H9 (cell line): ENCODE results near the gene GAREM1. TPM values are rescaled to one million over a fixed set of nuclear protein-coding genes. Genes with fewer than 3 reads are reported as not detected.

Experiments used
- DNase-seq: peaks from one replicate; pipeline ENCODE4 v3.0.0-alpha.2; 2017
- H2AFZ ChIP-seq: one replicate; pipeline ENCODE4 v1.6.1; 2013; ENCODE audit warnings: mild to moderate bottlenecking, low read length, control low read depth, moderate library complexity
- H2AK5ac ChIP-seq: 2 replicates; pipeline ENCODE4 v1.6.1; 2013; ENCODE audit warnings: low read length, control low read depth, mixed read lengths; ENCODE audit not compliant: insufficient read length
- H2BK120ac ChIP-seq: one replicate; pipeline ENCODE4 v1.6.1; 2013; ENCODE audit warnings: low read depth, mild to moderate bottlenecking, low read length, control low read depth, inconsistent platforms; ENCODE audit not compliant: poor library complexity, severe bottlenecking
- H2BK12ac ChIP-seq: 2 replicates; pipeline ENCODE4 v1.6.1; 2013; ENCODE audit warnings: low read length, control low read depth, mixed read lengths, low read depth; ENCODE audit not compliant: insufficient read length
- H2BK15ac ChIP-seq: 2 replicates; pipeline ENCODE4 v1.6.1; 2013; ENCODE audit warnings: low read depth, low read length, control low read depth
- H2BK20ac ChIP-seq: one replicate; pipeline ENCODE4 v1.6.1; 2013; ENCODE audit warnings: low read depth, mild to moderate bottlenecking, low read length, control low read depth, inconsistent platforms; ENCODE audit not compliant: poor library complexity, severe bottlenecking
- H2BK5ac ChIP-seq: 2 replicates; pipeline ENCODE4 v1.6.1; 2013; ENCODE audit warnings: low read length, control low read depth, mixed read lengths; ENCODE audit not compliant: insufficient read length
- H3K14ac ChIP-seq: 2 replicates; pipeline ENCODE4 v1.6.1; 2013; ENCODE audit warnings: low read length, control low read depth; ENCODE audit not compliant: insufficient read depth
- H3K18ac ChIP-seq: 2 replicates; pipeline ENCODE4 v1.6.1; 2013; ENCODE audit warnings: low read depth, mild to moderate bottlenecking, mixed read lengths, low read length, control low read depth; ENCODE audit not compliant: insufficient read length
- H3K23ac ChIP-seq: 2 replicates; pipeline ENCODE4 v1.6.1; 2013; ENCODE audit warnings: low read length, control low read depth, mixed read lengths, low read depth; ENCODE audit not compliant: insufficient read length
- H3K23me2 ChIP-seq: 2 replicates; pipeline ENCODE4 v1.6.1; 2013; ENCODE audit warnings: low read depth, mild to moderate bottlenecking, mixed read lengths, low read length, control low read depth; ENCODE audit not compliant: insufficient read length, poor library complexity, severe bottlenecking
- H3K27ac ChIP-seq: 2 replicates; pipeline ENCODE4 v1.5.1; 2013; ENCODE audit warnings: low read length, control low read depth, mixed read lengths, low read depth; ENCODE audit not compliant: insufficient read length
- H3K27me3 ChIP-seq: 2 replicates; pipeline ENCODE4 v1.6.1; 2013; ENCODE audit warnings: low read length, control low read depth, inconsistent platforms; ENCODE audit not compliant: insufficient read depth
- H3K4ac ChIP-seq: 2 replicates; pipeline ENCODE4 v1.6.1; 2013; ENCODE audit warnings: low read depth, mild to moderate bottlenecking, control low read depth, inconsistent platforms, low read length, moderate library complexity
- H3K4me1 ChIP-seq: 2 replicates; pipeline ENCODE4 v1.6.1; 2013; ENCODE audit warnings: low read length, control low read depth, inconsistent platforms; ENCODE audit not compliant: insufficient read depth
- H3K4me2 ChIP-seq: 2 replicates; pipeline ENCODE4 v1.6.1; 2013; ENCODE audit warnings: low read length, control low read depth, mixed read lengths; ENCODE audit not compliant: insufficient read length, insufficient read depth
- H3K56ac ChIP-seq: 2 replicates; pipeline ENCODE4 v1.6.1; 2013; ENCODE audit warnings: low read depth, mild to moderate bottlenecking, mixed read lengths, low read length, control low read depth; ENCODE audit not compliant: insufficient read length
- H3K79me1 ChIP-seq: 2 replicates; pipeline ENCODE4 v1.6.1; 2013; ENCODE audit warnings: low read depth, mild to moderate bottlenecking, moderate library complexity, low read length, control low read depth, inconsistent platforms; ENCODE audit not compliant: insufficient read depth, poor library complexity, severe bottlenecking
- H3K79me2 ChIP-seq: 2 replicates; pipeline ENCODE4 v1.6.1; 2013; ENCODE audit warnings: low read length, control low read depth, inconsistent platforms; ENCODE audit not compliant: insufficient read depth
- H3K9ac ChIP-seq: 2 replicates; pipeline ENCODE4 v1.6.1; 2013; ENCODE audit warnings: low read length, control low read depth, mixed read lengths; ENCODE audit not compliant: insufficient read length; ENCODE audit errors: extremely low read depth
- H3K9me3 ChIP-seq: one replicate; pipeline ENCODE4 v1.6.1; 2013; ENCODE audit warnings: low read depth, low read length, inconsistent platforms; ENCODE audit not compliant: control insufficient read depth
- H3T11ph ChIP-seq: one replicate; pipeline ENCODE4 v1.6.1; 2013; ENCODE audit warnings: mild to moderate bottlenecking, low read length, control low read depth, inconsistent platforms
- H4K20me1 ChIP-seq: one replicate; pipeline ENCODE4 v1.6.1; 2013; ENCODE audit not compliant: control insufficient read depth, insufficient read length, insufficient read depth
- H4K5ac ChIP-seq: 2 replicates; pipeline ENCODE4 v1.6.1; 2013; ENCODE audit warnings: low read depth, mild to moderate bottlenecking, mixed read lengths, low read length, control low read depth; ENCODE audit not compliant: insufficient read length
- H4K8ac ChIP-seq: replicated peaks from 2 replicates; pipeline ENCODE4 v1.6.1; 2013; ENCODE audit warnings: low read length, control low read depth, mixed read lengths, low read depth; ENCODE audit not compliant: insufficient read length
- H4K91ac ChIP-seq: 2 replicates; pipeline ENCODE4 v1.6.1; 2013; ENCODE audit warnings: low read depth, mild to moderate bottlenecking, moderate library complexity, mixed read lengths, low read length, control low read depth; ENCODE audit not compliant: insufficient read length
- H3K27ac Mint-ChIP-seq, 3 experiments: 2 replicates in 2 of 3; 3 replicates in 1 of 3; pipeline ENCODE4 v1.8.0; 2020 to 2021; ENCODE audit warnings: mixed read lengths in 3 of 3, mild to moderate bottlenecking in 1 of 3, moderate library complexity in 1 of 3
- H3K27me3 Mint-ChIP-seq: 2 replicates; pipeline ENCODE4 v1.8.0; 2021; ENCODE audit warnings: low read depth, mild to moderate bottlenecking, moderate library complexity, mixed read lengths
- H3K36me3 Mint-ChIP-seq, 3 experiments: 2 replicates in 2 of 3; 3 replicates in 1 of 3; pipeline ENCODE4 v1.8.0; 2020 to 2021; ENCODE audit warnings: low read depth in 3 of 3, mixed read lengths in 3 of 3; ENCODE audit not compliant: insufficient read depth in 1 of 3
- H3K4me1 Mint-ChIP-seq, 2 experiments: 2 replicates each; pipeline ENCODE4 v1.8.0; 2020; ENCODE audit warnings: mixed read lengths in 2 of 2
- H3K4me3 Mint-ChIP-seq, 2 experiments: 2 replicates in 1 of 2; 3 replicates in 1 of 2; pipeline ENCODE4 v1.8.0; 2020 to 2021; ENCODE audit warnings: mild to moderate bottlenecking in 2 of 2, mixed read lengths in 2 of 2, moderate library complexity in 1 of 2
- H3K9me3 Mint-ChIP-seq, 2 experiments: 2 replicates in 1 of 2; 3 replicates in 1 of 2; pipeline ENCODE4 v1.8.0; 2020; ENCODE audit warnings: mild to moderate bottlenecking in 2 of 2, mixed read lengths in 2 of 2, moderate library complexity in 1 of 2
- CTCF ChIP-seq: fragments of 200-600 bp; sonication (generic); conservative IDR thresholded peaks from 3 replicates; pipeline ENCODE4 v1.8.0; 2021; ENCODE audit warnings: antibody characterized with exemption, mild to moderate bottlenecking
- WGBS: extraction: QIAGEN DNeasy Blood & Tissue Kit; methylation state at CpG from one replicate; pipeline ENCODE4 v1.1.7; 2013; ENCODE audit warnings: missing lambda C conversion rate, low lambda C conversion rate, mixed read lengths; ENCODE audit not compliant: insufficient read length; ENCODE audit errors: extremely low coverage; 5-methylcytosine and 5-hydroxymethylcytosine counted together
- total RNA-seq: library from RNA; stranded (reverse); gene quantifications from 2 replicates; pipeline ENCODE4 v1.2.1, GENCODE V29; 2021

Gene GAREM1
- total RNA-seq, 1 experiment from 2014 or later, result 4.4 TPM

- H3K27ac ChIP-seq, result no peak overlapping the region
- no peak for TF ChIP-seq CTCF
- no peaks in the 10 kb centered on the region for H3K9me3 ChIP-seq
- Mint-ChIP-seq H3K36me3 (no peaks in the 10 kb centered on the region; a peak in 1 of 7 replicates), H3K9me3 (no peaks in the 10 kb centered on the region; a peak in 1 of 5 replicates), H3K27ac (no peak overlapping the region), H3K4me1 (0 out of 4 replicates have a peak, but pooled peaks cover 0 to 2% of the 10 kb centered on the region in 2 experiments), H3K27me3 (no peaks in the 10 kb centered on the region), H3K4me3 (no peak overlapping the region)
- H2BK15ac ChIP-seq, result no peak overlapping the region
- no peaks in the 10 kb centered on the region for H3K27me3 ChIP-seq
- H4K20me1 ChIP-seq, result no peaks in the 10 kb centered on the region
- H4K8ac ChIP-seq, result no peak overlapping the region
- no peak overlapping the region for H2BK12ac ChIP-seq
- no peak overlapping the region for H3K18ac ChIP-seq
- no peaks in the 10 kb centered on the region for H3K4me1 ChIP-seq
- H2BK120ac ChIP-seq, result no peak overlapping the region
- no peak overlapping the region for H2BK20ac ChIP-seq
- no peak overlapping the region for H3K56ac ChIP-seq
- no peak for DNase-seq
- no peak overlapping the region for H3K9ac ChIP-seq
- H3K4ac ChIP-seq, result no peak overlapping the region
- H3T11ph ChIP-seq, result no peak overlapping the region
- no peaks in the 10 kb centered on the region for H3K79me1 ChIP-seq
- no peaks in the 10 kb centered on the region for H3K79me2 ChIP-seq
- H2AFZ ChIP-seq, result no peak overlapping the region
- H4K5ac ChIP-seq, result no peak overlapping the region
- no peak overlapping the region for H2AK5ac ChIP-seq
- H3K14ac ChIP-seq, result no peak overlapping the region
- H3K4me2 ChIP-seq, result no peak overlapping the region
- H2BK5ac ChIP-seq, result no peak overlapping the region
- no peak overlapping the region for H4K91ac ChIP-seq
- no peaks in the 10 kb centered on the region for H3K23me2 ChIP-seq
- no peak overlapping the region for H3K23ac ChIP-seq
- WGBS, result no CpG with 5 or more reads among the region's 3 CpGs
Measured at GRCh38 chr18:32295604-32296003, 175.1 kb downstream of the GAREM1 start.
